ENCODE results near the gene C20orf144.
"Not testable (repeated sequence)": the region's sequence is repeated elsewhere in the genome, so short reads cannot be mapped to it uniquely, and the experiment has no call there.

Gene C20orf144

DNA sequence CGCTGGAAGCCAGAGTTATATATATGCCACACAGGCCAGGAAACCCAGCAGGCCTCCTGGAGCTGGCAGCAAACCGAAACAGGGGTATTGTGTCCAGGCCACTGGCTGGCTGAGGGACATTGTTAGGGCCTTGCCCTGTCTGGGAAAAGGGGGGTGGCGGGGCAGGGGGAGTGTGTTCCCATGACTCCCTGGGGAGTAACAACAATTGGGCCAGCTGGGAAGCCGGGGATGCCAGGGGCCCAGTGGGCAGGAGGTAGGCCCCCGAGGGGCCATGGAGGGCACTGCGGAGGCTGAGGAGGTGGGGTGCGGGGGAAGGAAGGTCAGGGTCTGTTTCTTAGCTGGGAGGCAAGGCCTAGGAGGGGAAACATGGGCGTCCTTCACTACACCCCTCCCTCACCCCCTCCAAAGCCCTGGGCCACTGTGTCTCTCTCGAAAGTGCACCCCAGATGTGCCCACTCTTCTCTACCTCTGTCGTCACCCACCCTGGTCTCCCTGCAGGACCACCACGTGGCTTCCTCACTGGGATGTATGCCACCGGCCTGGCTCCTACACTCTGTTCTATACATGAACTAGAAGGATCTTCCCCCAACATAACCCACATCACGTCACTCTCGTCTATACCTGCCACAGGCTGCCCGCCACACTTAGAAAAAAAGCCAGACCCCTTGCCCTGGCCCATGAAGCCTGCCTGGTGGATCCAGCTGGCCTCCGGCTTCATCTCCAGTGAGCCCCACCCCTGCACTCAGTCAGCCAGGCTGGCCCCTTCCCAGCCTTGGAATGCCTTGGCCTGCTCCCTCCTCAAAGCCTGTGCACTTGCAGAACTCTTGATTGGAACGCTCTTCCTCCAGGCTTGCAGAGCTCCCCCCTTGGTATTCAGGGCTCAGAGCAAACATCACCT, 31.9 kb downstream of the C20orf144 start:
- DNase-seq (ENCODE audit: extremely low read depth in 1 of 2, low read depth in 1 of 2): no peak

- no peak for DNase-seq (ENCODE audit: extremely low read depth in 1 of 2, low read depth in 1 of 2)
These were observed 32.5 kb downstream of the C20orf144 start for GRCh38 chr20:33694639-33695012.

DNA sequence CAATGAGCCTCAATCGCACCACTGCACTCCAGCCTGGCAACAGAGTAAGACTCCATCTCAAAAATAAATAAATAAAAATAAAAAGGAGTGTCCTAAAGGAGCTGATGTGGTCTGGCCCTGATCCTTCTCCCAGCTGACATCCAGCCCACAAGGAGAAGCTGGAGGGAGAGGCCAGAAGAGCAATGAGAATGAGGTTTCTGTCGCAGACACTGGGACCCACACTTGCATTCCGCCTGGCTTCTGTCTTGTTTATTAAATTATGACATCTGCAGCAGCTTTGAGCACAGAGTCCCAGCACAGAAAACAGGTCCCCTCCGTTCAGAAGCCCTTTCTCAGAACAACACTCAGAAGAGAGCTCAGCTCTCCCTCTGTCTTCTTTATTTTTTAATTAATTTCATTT, 34.3 kb downstream of the C20orf144 start:
- DNase-seq (ENCODE audit: extremely low read depth in 1 of 2, low read depth in 1 of 2): no peak

DNA sequence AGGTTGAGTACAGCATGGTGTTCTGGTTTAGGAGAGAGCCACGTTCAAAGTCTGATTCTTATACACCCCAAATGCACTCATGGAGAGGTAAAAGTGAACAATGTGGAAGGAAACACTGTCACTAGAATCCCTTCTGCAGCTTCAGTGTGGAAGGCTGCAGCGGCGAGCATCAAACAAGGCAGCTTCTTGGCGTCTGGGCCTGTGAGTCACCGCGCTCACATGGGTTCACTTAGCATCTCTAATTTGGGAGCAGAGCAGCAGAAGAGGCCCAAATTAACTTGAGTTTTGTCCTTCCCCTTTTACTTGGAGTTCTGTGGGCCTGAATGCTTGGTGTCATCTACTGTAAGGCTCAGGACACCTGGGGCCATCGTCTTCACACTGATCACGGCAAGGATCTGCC, 35.0 kb downstream of the C20orf144 start:
- no peak for DNase-seq (ENCODE audit: extremely low read depth in 1 of 2, low read depth in 1 of 2)

DNA sequence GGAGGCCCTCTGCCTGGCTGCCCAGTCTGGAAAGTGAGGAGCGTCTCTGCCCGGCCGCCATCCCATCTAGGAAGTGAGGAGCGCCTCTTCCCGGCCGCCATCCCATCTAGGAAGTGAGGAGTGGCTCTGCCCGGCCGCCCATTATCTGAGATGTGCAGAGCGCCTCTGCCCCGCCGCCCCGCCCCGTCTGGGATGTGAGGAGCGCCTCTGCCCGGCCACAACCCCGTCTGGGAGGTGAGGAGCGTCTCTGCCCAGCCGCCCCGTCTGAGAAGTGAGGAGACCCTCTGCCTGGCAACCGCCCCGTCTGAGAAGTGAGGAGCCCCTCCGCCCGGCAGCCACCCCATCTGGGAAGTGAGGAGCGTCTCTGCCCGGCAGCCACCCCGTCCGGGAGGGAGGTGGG, 36.8 kb downstream of the C20orf144 start:
- not testable (repeated sequence) for DNase-seq (ENCODE audit: extremely low read depth in 1 of 2, low read depth in 1 of 2)

GRCh38 chr20:33700696-33701441, 38.7 kb downstream of the C20orf144 start:
- not testable (repeated sequence) for DNase-seq (ENCODE audit: extremely low read depth in 1 of 2, low read depth in 1 of 2)

DNA sequence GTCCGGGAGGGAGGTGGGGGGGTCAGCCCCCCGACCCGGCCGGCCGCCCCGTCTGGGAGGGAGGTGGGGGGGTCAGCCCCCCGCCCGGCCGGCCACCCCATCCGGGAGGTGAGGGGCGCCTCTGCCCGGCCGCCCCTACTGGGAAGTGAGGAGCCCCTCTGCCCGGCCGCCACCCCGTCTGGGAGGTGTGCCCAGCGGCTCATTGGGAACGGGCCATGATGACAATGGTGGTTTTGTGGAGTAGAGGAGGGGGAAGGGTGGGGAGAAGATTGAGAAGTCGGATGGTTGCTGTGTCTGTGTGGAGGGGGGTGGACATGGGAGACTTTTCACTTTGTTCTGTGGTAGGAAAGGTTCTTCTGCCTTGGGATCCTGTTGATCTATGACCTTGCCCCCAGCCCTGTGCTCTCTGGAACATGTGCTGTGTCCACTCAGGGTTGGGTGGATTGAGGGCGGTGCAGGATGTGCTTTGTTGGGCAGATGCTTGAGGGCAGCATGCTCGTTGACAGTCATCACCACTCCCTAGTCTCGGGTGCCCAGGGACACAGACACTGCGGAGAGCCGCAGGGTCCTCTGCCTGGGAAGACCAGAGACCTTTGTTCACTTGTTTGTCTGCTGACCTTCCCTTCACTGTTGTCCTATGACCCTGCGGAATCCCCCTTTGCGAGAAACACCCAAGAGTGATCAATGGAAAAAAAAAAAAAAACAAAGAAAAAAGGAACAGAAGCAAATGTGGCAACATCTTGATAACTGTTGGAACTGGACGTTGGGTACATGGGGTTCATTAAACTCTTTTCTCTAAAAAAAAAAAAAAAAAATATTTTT, 39.7 kb downstream of the C20orf144 start:
- DNase-seq (ENCODE audit: extremely low read depth in 1 of 2, low read depth in 1 of 2): no peak

- no peak for DNase-seq (ENCODE audit: extremely low read depth in 1 of 2, low read depth in 1 of 2)
These were observed 40.7 kb downstream of the C20orf144 start for GRCh38 chr20:33702861-33703260.

- no peak for DNase-seq (ENCODE audit: extremely low read depth in 1 of 2, low read depth in 1 of 2)
These were observed 41.5 kb downstream of the C20orf144 start for GRCh38 chr20:33703498-33704137.

GRCh38 chr20:33704197-33704924, 42.2 kb downstream of the C20orf144 start:
- DNase-seq (ENCODE audit: extremely low read depth in 1 of 2, low read depth in 1 of 2): no peak

DNA sequence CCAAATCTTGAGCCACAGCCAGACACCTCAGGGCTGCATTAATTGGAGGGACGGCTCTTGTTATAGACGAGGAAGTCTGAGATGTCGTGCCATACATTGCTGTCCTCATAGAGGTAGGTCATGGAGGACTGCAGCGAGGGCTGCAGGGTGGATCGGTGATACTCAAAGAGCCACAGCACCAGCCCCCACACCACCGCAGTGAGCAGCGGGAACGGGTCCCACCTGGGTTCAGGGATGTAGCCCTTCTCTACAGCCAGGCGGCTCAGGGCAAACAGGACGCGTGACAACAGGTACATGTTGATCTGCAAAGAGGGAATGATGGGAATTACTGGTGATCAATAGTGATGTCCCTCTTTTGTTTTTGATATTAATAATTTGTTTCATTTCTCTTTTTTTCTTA, 45.5 kb downstream of the C20orf144 start:
- no peak for DNase-seq (ENCODE audit: extremely low read depth in 1 of 2, low read depth in 1 of 2)

GRCh38 chr20:33709398-33709797, 47.3 kb downstream of the C20orf144 start:
- no peak for DNase-seq (ENCODE audit: extremely low read depth in 1 of 2, low read depth in 1 of 2)

DNA sequence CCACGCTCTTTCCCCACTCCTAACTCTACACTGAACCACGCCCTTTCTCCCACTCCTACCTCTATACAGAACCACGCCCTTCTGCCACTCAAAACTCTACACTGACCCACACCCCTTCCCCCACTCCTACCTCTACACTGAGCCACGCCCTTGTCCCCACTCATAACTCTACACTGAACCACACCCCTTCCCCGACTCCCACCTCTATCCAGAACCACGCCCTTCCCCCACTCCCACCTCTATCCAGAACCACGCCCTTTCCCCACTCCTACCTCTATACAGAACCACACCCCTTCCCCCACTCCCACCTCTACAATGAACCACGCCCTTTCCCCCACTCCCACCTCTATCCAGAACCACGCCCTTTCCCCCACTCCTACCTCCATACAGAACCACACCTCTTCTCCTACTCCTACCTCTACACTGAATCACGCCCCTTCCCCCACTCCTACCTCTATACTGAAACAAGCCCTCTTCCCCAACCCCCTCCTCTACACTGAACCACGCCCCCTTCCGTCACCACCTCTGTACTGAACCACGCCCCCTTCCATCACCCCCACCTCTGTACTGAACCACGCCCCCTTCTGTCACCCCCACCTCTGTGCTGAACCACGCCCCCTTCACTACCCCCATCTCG, 47.9 kb downstream of the C20orf144 start:
- no peak for DNase-seq (ENCODE audit: extremely low read depth in 1 of 2, low read depth in 1 of 2)

GRCh38 chr20:33710681-33711445, 48.7 kb downstream of the C20orf144 start:
- DNase-seq (ENCODE audit: extremely low read depth in 1 of 2, low read depth in 1 of 2): no peak

DNA sequence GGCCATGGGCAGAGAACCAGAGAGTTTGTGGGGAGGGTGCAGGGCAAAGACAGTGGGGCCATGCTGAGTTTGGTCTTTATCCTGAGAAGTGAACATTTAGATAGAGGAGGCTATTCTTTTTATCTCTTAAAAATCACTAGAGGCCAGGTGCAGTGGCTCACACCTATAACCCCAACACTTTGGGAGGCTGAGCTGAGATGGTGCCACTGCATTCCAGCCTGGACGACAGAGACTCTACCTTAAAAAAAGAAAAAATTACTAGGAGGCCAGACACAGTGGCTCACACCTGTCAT, 49.3 kb downstream of the C20orf144 start:
- DNase-seq (ENCODE audit: extremely low read depth in 1 of 2, low read depth in 1 of 2): no peak

All from activated CD8-positive, alpha-beta memory T cell treated with anti-CD3 and anti-CD28 coated beads for 1 hour (primary cell).